HEK293 (cell line): ENCODE measurements around the gene LDLRAD4.

Experiments used
- CTCF ChIA-PET: fragments of 350-600 bp; formaldehyde crosslinking; extraction: SDS; loops from one replicate; lab custom pipeline; 2021; ENCODE audit warnings: antibody characterized with exemption; lab: Yijun Ruan, JAX
- POLR2A ChIA-PET: fragments of 300-600 bp; formaldehyde crosslinking; extraction: SDS; loops from one replicate; lab custom pipeline; 2020; ENCODE audit warnings: antibody characterized with exemption, inconsistent platforms; lab: Yijun Ruan, JAX
- H3K27ac ChIP-seq: fragments of 200-500 bp; sonication (Bioruptor generic); 2 replicates; pipeline ENCODE4 v1.5.1; 2014; ENCODE audit warnings: low read depth, low read length, control low read depth, inconsistent platforms; ENCODE audit errors: extremely low read depth
- H3K36me3 ChIP-seq, 2 experiments: fragments of 200-500 bp in 1 of 2; sonication (Bioruptor generic) in 1 of 2; 1 replicate in 1 of 2; 2 replicates in 1 of 2; pipeline ENCODE4 v1.5.1; 2014 to 2017; ENCODE audit warnings: inconsistent platforms in 2 of 2, low read length in 2 of 2; ENCODE audit not compliant: control insufficient read depth in 2 of 2, insufficient read depth in 1 of 2
- H3K4me1 ChIP-seq: fragments of 200-500 bp; sonication (Bioruptor generic); 2 replicates; pipeline ENCODE4 v1.5.1; 2014; ENCODE audit warnings: mild to moderate bottlenecking, low read length, inconsistent platforms; ENCODE audit not compliant: control insufficient read depth, insufficient read depth
- H3K4me3 ChIP-seq: 2 replicates; pipeline ENCODE4 v1.5.1; 2011; ENCODE audit warnings: low read depth, mild to moderate bottlenecking, control low read depth, low read length, moderate library complexity
- H3K9me3 ChIP-seq: fragments of 200-500 bp; sonication (Bioruptor generic); 2 replicates; pipeline ENCODE4 v1.5.1; 2014; ENCODE audit warnings: low read depth, low read length, inconsistent platforms; ENCODE audit not compliant: control insufficient read depth, insufficient read depth
- GLI4 ChIP-seq: fragments of 450-650 bp; formaldehyde crosslinking; IDR thresholded peaks from 2 replicates; pipeline ENCODE4 v1.5.1; 2016; ENCODE audit warnings: missing biosample characterization, missing genetic modification characterization
- IKZF3 ChIP-seq: fragments of 450-650 bp; IDR thresholded peaks from 2 replicates; pipeline ENCODE4 v1.5.0; 2018; ENCODE audit warnings: missing biosample characterization, mild to moderate bottlenecking, missing genetic modification characterization, moderate library complexity
- INSM2 ChIP-seq: fragments of 450-650 bp; formaldehyde crosslinking; IDR thresholded peaks from 2 replicates; pipeline ENCODE4 v1.5.1; 2016; ENCODE audit warnings: missing biosample characterization, missing genetic modification characterization
- MEIS1 ChIP-seq: sonication (generic); formaldehyde crosslinking; IDR thresholded peaks from 2 replicates; pipeline ENCODE4 v1.8.1; 2022; ENCODE audit warnings: missing genetic modification reagents, mild to moderate bottlenecking, borderline replicate concordance
- MZF1 ChIP-seq: fragments of 450-650 bp; formaldehyde crosslinking; IDR thresholded peaks from 2 replicates; pipeline ENCODE4 v1.5.1; 2017; ENCODE audit warnings: missing biosample characterization, missing genetic modification characterization, borderline replicate concordance
- OVOL3 ChIP-seq: fragments of 450-650 bp; formaldehyde crosslinking; IDR thresholded peaks from 2 replicates; pipeline ENCODE4 v1.5.1; 2016; ENCODE audit warnings: missing biosample characterization, missing genetic modification characterization
- REST ChIP-seq: fragments of 450-650 bp; formaldehyde crosslinking; IDR thresholded peaks from 2 replicates; pipeline ENCODE4 v1.5.1; 2016; ENCODE audit warnings: missing biosample characterization, missing genetic modification characterization
- SCRT2 ChIP-seq: fragments of 450-650 bp; formaldehyde crosslinking; IDR thresholded peaks from 2 replicates; pipeline ENCODE4 v1.5.1; 2016; ENCODE audit warnings: missing biosample characterization, missing genetic modification characterization
- YY1 ChIP-seq: fragments of 450-650 bp; formaldehyde crosslinking; IDR thresholded peaks from 2 replicates; pipeline ENCODE4 v1.5.1; 2018; ENCODE audit warnings: missing biosample characterization, missing genetic modification characterization
- ZNF146 ChIP-seq: fragments of 450-650 bp; formaldehyde crosslinking; IDR thresholded peaks from 2 replicates; pipeline ENCODE4 v1.5.1; 2016; ENCODE audit warnings: missing biosample characterization, missing genetic modification characterization
- ZNF174 ChIP-seq: fragments of 450-650 bp; formaldehyde crosslinking; IDR thresholded peaks from 2 replicates; pipeline ENCODE4 v1.5.0; 2017; ENCODE audit warnings: missing biosample characterization, mild to moderate bottlenecking, missing genetic modification characterization
- ZNF24 ChIP-seq: fragments of 450-650 bp; formaldehyde crosslinking; IDR thresholded peaks from 2 replicates; pipeline ENCODE4 v1.5.1; 2016; ENCODE audit warnings: missing biosample characterization, missing genetic modification characterization
- ZNF311 ChIP-seq: fragments of 450-650 bp; formaldehyde crosslinking; IDR thresholded peaks from 2 replicates; pipeline ENCODE4 v1.5.1; 2017; ENCODE audit warnings: missing biosample characterization, missing genetic modification characterization, borderline replicate concordance
- ZNF335 ChIP-seq: fragments of 450-650 bp; formaldehyde crosslinking; conservative IDR thresholded peaks from 2 replicates; pipeline ENCODE4 v1.5.1; 2016; ENCODE audit warnings: missing biosample characterization, missing genetic modification characterization
- ZNF350 ChIP-seq: fragments of 450-650 bp; formaldehyde crosslinking; IDR thresholded peaks from 2 replicates; pipeline ENCODE4 v1.5.0; 2017; ENCODE audit warnings: missing biosample characterization, mild to moderate bottlenecking, missing genetic modification characterization
- ZNF354C ChIP-seq: fragments of 450-650 bp; formaldehyde crosslinking; IDR thresholded peaks from 2 replicates; pipeline ENCODE4 v1.5.1; 2016; ENCODE audit warnings: missing biosample characterization, missing genetic modification characterization, low read depth, borderline replicate concordance
- ZNF394 ChIP-seq: fragments of 450-650 bp; formaldehyde crosslinking; IDR thresholded peaks from 2 replicates; pipeline ENCODE4 v1.5.1; 2016; ENCODE audit warnings: missing biosample characterization, missing genetic modification characterization, mild to moderate bottlenecking, moderate library complexity, borderline replicate concordance
- ZNF473 ChIP-seq: fragments of 450-650 bp; formaldehyde crosslinking; IDR thresholded peaks from 2 replicates; pipeline ENCODE4 v1.5.1; 2017; ENCODE audit warnings: missing biosample characterization, missing genetic modification characterization
- ZNF677 ChIP-seq: fragments of 450-650 bp; IDR thresholded peaks from 2 replicates; pipeline ENCODE4 v1.5.0; 2018; ENCODE audit warnings: missing biosample characterization, mild to moderate bottlenecking, missing genetic modification characterization, moderate library complexity
- ZNF707 ChIP-seq: fragments of 450-650 bp; formaldehyde crosslinking; IDR thresholded peaks from 2 replicates; pipeline ENCODE4 v1.5.1; 2016; ENCODE audit warnings: missing biosample characterization, missing genetic modification characterization
- ZNF843 ChIP-seq: fragments of 450-650 bp; formaldehyde crosslinking; IDR thresholded peaks from 2 replicates; pipeline ENCODE4 v1.5.1; 2016; ENCODE audit warnings: missing biosample characterization, missing genetic modification characterization
- ZSCAN16 ChIP-seq: fragments of 450-650 bp; formaldehyde crosslinking; IDR thresholded peaks from 2 replicates; pipeline ENCODE4 v1.5.1; 2016; ENCODE audit warnings: missing biosample characterization, missing genetic modification characterization
- ZSCAN23 ChIP-seq: fragments of 450-650 bp; formaldehyde crosslinking; IDR thresholded peaks from 2 replicates; pipeline ENCODE4 v1.5.1; 2016; ENCODE audit warnings: missing biosample characterization, missing genetic modification characterization
- TF ChIP-seq, protein P1 (sequence below): fragments of 450-650 bp; formaldehyde crosslinking; IDR thresholded peaks from 2 replicates; pipeline ENCODE4 v1.5.1; 2016; ENCODE audit warnings: missing biosample characterization, missing genetic modification characterization
- TF ChIP-seq, protein P2 (sequence below): fragments of 450-650 bp; formaldehyde crosslinking; IDR thresholded peaks from 2 replicates; pipeline ENCODE4 v1.5.1; 2016; ENCODE audit warnings: missing biosample characterization, missing genetic modification characterization

The LDLRAD4 gene

DNA sequence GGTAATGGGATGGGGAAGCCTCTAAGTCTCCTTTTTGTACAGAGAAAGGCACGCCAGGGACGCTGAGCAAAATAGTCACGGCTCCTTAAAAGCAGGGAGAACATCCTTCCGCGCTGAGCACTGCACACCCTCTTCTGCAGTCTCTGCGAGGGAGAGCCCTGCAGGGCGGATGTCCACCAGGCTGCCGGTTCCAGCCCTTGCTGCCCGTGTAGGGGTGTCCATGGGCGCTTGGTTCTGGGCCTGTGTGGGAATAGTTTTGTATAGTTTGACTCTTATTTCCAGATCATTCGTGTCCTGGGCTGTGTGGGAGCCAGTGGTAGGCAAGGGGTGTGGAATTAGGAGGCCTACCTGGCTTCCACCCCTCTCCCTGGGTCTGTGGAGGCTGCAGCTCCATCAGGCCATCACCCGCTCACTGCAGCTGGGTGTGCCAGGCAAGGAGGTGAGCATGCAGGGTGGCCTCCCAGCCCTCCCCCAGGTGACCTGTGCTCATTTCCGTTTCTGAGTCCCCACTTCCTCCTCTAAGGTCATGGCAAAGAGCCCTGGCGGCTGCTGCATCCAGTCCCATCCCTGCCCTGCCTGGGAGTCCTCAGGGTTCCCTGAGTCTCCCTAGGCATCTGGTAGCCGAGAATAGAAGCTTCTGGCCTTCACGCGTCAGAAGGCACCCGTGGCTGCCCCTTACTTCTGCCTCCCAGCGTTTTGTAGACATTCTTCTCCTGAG is 202.6 kb downstream of the LDLRAD4 start:
- TF ChIP-seq ZNF350 (no peak), YY1 (tag by site-specific recombination) (no peak), REST (no peak), ZNF843 (no peak), MEIS1 (CRISPR knock-in tag) (no peak), ZNF354C (no peak), MZF1 (tag by site-specific recombination) (no peak), ZNF24 (tag by site-specific recombination) (no peak), IKZF3 (tag by site-specific recombination) (no peak), GLI4 (no peak), ZNF677 (tag by site-specific recombination) (no peak), INSM2 (tag by site-specific recombination) (no peak)
- TF ChIP-seq, protein P1, sequence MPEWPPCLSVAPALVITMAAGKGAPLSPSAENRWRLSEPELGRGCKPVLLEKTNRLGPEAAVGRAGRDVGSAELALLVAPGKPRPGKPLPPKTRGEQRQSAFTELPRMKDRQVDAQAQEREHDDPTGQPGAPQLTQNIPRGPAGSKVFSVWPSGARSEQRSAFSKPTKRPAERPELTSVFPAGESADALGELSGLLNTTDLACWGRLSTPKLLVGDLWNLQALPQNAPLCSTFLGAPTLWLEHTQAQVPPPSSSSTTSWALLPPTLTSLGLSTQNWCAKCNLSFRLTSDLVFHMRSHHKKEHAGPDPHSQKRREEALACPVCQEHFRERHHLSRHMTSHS (tag by site-specific recombination), result no peak
- TF ChIP-seq, protein P2, sequence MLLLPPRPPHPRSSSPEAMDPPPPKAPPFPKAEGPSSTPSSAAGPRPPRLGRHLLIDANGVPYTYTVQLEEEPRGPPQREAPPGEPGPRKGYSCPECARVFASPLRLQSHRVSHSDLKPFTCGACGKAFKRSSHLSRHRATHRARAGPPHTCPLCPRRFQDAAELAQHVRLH, result no peak
- TF ChIP-seq, all 188 proteins: peak for 0
- H3K27ac ChIP-seq, result no peak overlapping the region
- CTCF ChIA-PET, result no interaction called here
- no peaks in the 10 kb centered on the region for H3K36me3 ChIP-seq
- peaks cover 2% of the 10 kb centered on the region; the same call in 1 of the 2 replicates for H3K4me1 ChIP-seq
- H3K4me3 ChIP-seq, result no peak overlapping the region
- H3K9me3 ChIP-seq, result no peaks in the 10 kb centered on the region
- POLR2A ChIA-PET, result no interaction called here

GRCh38 chr18:13422541-13423147 is 204.1 kb downstream of the LDLRAD4 start:
- Histone ChIP-seq H3K27ac (no peak overlapping the region), H3K4me3 (no peak overlapping the region), H3K36me3 (no peaks in the 10 kb centered on the region)
- ChIA-PET CTCF (interaction anchor here (0.7 kb wide), 1 partner anchor 368 kb away, joined by 3 read pairs; no protein-coding TSS in a partner anchor), POLR2A (interaction anchor here (0.6 kb wide), 1 partner anchor 473 kb away, joined by 3 read pairs; no protein-coding TSS in a partner anchor)
- TF ChIP-seq ZNF394 (no peak), ZNF146 (no peak), ZNF707 (tag by site-specific recombination) (no peak), ZSCAN16 (tag by site-specific recombination) (no peak), ZNF473 (tag by site-specific recombination) (no peak), ZNF174 (tag by site-specific recombination) (no peak), ZNF311 (tag by site-specific recombination) (no peak), ZNF335 (tag by site-specific recombination) (no peak), ZSCAN23 (no peak), OVOL3 (tag by site-specific recombination) (no peak), SCRT2 (no peak)
- TF ChIP-seq, all 188 proteins: peak for 0
- 0 out of 2 replicates have a peak, but pooled peaks cover 2% of the 10 kb centered on the region for H3K4me1 ChIP-seq
- H3K9me3 ChIP-seq, result no peaks in the 10 kb centered on the region
